Measurements from ENCODE around the gene CENPT.

DNA sequence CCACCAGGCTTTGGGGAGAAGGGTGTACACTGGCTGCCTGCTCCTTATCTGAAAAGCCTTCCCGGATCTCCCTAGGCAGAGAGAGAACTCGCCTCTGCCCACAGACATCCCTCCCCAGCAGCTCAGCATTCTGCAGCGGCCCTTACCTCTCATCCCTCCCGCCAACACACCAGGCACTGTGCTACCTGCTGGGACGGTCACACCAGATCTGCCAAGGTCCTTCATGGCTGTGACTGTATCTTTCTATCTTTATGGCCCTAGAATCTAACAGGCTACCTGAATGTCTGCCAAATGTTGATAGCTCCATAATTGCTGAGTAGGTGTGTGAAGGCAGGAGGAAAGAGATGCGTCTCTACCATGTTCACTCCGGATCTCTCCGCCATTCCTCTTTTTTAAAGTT is 32.9 kb downstream of the CENPT start:
- TF ChIP-seq, protein P1, sequence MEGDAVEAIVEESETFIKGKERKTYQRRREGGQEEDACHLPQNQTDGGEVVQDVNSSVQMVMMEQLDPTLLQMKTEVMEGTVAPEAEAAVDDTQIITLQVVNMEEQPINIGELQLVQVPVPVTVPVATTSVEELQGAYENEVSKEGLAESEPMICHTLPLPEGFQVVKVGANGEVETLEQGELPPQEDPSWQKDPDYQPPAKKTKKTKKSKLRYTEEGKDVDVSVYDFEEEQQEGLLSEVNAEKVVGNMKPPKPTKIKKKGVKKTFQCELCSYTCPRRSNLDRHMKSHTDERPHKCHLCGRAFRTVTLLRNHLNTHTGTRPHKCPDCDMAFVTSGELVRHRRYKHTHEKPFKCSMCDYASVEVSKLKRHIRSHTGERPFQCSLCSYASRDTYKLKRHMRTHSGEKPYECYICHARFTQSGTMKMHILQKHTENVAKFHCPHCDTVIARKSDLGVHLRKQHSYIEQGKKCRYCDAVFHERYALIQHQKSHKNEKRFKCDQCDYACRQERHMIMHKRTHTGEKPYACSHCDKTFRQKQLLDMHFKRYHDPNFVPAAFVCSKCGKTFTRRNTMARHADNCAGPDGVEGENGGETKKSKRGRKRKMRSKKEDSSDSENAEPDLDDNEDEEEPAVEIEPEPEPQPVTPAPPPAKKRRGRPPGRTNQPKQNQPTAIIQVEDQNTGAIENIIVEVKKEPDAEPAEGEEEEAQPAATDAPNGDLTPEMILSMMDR (IDR thresholded peaks at IDR 0.05; ENCODE audit: low read depth, low read length) = no peak
- no peak for TF ChIP-seq MYC (IDR thresholded peaks at IDR 0.05; ENCODE audit: low read depth, low read length)
- TF ChIP-seq POLR2A (IDR thresholded peaks at IDR 0.05; ENCODE audit: extremely low read depth, insufficient read length) = no peak

All from NB4 (cell line).